GM18907 (cell line): ENCODE results near the gene SLC18A3.

ENCODE experiments used
- ATAC-seq: cut with Tn5 transposase; IDR thresholded peaks from one replicate; pipeline ENCODE4 v1.9.1; 2021; ENCODE audit warnings: mild to moderate bottlenecking, moderate library complexity; ENCODE audit not compliant: unreplicated experiment

Gene SLC18A3

DNA sequence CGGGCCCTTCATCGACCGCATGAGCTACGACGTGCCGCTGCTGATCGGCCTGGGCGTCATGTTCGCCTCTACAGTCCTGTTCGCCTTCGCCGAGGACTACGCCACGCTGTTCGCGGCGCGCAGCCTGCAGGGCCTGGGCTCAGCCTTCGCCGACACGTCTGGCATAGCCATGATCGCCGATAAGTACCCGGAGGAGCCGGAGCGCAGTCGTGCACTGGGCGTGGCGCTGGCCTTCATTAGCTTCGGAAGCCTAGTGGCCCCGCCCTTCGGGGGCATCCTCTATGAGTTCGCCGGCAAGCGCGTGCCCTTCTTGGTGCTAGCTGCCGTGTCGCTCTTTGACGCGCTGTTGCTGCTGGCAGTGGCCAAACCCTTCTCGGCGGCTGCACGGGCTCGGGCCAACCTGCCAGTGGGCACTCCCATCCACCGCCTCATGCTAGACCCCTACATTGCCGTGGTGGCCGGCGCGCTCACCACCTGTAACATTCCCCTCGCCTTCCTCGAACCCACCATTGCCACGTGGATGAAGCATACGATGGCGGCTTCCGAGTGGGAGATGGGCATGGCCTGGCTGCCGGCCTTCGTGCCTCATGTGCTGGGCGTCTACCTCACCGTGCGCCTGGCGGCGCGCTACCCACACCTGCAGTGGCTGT, 1.2 kb downstream of the SLC18A3 start:
- ATAC-seq = no peak

DNA sequence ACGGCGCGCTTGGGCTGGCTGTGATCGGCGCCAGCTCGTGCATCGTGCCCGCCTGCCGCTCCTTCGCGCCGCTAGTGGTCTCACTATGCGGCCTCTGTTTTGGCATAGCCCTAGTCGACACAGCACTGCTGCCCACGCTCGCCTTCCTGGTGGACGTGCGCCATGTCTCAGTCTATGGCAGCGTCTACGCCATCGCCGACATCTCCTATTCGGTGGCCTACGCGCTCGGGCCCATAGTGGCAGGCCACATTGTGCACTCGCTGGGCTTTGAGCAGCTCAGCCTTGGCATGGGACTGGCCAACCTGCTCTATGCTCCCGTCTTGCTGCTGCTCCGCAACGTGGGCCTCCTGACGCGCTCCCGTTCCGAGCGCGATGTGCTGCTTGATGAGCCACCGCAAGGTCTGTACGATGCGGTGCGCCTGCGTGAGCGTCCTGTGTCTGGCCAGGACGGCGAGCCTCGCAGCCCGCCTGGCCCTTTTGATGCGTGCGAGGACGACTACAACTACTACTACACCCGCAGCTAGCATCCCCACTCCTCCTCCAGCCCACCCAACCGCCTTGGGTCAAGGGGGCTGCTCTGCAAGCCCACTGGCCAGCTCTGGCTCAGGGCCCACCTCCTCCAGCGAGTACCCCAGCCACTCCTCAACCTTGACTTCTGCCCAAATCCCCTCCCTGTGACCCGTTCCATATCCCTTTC, 1.9 kb downstream of the SLC18A3 start:
- ATAC-seq = no peak

DNA sequence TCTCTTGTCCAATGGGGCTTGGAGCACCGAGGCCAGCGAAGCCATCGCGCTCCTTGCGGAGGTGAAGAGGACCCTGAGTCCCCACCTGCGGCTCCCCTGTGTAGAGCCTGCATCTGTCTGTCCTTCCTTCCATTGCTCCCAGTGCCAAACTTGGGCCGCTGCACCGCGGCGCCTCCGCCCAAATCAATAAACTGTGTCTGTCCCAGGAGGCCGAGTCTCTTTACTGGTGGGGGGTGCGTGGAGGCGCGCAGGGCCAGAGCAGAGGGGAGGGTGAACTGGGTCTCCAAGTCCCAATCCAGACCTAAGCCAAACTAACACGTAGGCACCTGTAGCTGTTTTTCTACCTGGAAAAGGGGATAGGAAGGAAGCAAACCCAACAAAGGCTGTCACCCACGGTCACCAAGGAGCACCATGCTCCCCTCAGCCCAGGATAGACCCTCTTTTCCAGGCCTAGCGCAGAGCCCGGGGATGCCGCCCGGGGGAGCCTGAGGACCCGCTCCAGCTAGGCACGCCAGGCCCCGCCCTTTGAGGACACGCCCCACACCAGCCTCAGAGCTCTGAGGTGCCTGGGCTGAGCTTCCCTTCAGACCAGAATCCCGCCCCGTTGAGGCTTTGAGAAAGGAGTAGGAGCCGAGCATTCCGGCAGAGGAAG, 2.5 kb downstream of the SLC18A3 start:
- ATAC-seq = no peak

DNA sequence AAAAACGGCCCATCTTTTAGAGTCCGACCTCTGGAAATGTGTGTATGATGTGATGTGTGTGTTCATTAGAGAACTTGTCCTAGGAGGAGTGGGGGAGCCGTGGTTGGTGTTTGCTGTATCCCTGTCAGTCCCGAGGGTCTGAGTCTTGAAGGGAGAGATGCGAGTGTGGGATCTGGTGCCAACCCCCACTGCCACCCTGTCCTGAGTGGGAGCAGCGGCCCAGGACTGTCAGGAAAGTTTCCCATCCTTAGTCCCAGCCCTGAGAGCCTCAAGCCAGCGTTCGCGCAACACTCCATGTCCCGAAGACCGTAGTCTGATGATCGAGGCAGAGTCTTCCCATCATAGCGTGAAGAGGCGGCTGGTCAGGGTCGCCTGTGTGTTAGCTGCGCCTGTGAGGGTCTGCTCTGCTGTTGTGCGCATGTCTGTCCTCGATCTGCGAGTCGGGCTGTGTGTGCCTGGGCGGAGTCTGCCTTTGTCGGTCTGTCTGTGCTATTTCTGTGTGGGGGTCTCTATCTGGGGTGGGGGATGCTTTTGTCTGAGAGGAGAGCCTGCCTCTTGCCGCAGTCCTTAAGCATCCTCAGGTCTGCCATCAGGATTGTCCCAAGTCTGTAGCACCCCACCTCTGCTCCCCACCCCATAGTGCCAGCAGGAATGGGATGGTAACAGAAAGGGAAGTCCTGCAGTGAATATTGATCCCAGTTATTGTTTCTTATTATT, 3.2 kb downstream of the SLC18A3 start:
- no peak for ATAC-seq

DNA sequence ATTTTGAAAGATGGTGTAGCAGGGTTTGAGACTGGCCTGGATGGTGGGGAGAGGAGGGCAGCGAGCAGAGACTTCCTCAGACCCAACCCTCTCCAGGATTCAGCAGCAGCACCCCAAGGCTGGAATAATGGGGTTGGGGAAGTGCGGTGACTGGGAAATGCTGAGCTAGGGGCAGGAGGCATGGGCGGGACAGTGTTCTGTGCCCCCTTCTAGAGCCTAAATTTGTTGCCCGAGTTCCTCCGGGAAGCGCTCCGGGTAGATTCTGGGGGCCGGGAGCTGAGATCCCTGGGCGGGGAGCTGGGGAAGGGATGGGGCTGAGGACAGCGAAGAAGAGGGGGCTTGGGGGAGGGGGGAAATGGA, 3.8 kb downstream of the SLC18A3 start, which contains the start of gene CHAT:
Gene CHAT, plus strand, starts transcription at position 156 of the 360 bp plus-strand sequence. Its CDS starts 153 bp downstream, at position 309.
- no peak for ATAC-seq

DNA sequence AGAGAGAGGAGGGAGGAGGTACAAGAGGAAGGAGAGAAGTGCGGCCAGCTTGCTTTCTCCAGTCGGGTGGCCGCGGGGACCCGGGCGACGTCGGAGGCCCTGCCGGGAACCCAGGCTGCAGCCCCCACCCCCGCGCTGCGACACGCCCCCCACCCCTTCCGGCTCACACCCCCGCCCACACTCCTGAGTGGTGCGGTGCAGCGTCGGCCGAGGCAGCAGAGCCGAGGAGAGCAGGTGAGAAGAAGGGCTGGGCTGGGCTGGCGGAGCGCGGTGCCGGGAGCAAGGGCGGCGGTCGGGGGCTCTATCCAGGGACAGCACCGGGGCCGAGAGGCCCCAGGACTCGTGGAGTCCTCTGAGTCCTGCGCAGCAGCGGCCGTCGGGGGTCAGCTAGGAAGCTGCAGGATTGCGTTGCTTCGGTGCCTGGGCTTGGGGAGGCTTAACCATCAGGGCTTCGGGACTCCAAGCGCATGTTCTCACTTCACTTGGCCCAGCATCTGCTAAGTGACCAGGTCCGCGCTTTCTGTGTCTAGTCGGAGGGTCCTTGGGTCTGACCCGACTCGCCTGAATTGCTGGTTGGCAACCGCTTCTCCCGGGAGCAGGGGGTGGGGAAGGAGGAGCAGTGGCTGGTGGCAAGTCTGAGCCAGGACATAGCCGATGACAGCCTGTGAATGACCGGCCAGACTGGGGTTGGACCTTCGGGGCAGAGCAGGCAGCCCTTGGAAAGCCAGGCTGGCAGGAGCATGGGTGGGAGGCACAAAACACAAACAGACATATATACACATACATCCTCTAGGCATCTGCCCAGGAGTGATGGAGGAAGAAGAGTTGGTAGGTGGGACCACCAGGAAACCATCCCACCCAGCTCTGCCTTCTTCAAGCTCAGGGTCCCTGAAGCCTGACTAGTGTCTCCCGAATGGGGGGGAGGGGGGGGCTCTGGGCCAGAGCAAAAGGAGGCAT, 4.4 kb downstream of the SLC18A3 start:
- ATAC-seq = no peak

DNA sequence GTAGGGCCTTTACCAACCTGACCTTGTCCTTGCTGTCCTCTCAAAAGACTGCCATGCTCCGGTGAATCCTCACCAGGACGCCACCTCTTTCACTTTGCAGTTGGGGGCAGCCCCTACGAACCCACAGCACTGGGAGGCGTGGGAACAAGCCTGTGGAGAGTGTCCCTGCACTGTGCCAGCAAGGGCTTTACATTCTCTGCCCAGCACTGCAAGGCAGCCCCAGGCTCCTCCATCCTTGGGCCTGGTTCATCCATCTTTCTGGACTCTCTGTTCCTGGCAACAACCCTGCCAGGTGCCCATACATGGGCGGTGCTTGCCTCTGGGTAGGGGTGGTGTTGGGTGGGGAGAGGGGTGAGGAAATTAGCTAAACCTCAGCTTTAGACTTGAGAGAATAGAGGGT, 5.1 kb downstream of the SLC18A3 start:
- ATAC-seq = no peak

DNA sequence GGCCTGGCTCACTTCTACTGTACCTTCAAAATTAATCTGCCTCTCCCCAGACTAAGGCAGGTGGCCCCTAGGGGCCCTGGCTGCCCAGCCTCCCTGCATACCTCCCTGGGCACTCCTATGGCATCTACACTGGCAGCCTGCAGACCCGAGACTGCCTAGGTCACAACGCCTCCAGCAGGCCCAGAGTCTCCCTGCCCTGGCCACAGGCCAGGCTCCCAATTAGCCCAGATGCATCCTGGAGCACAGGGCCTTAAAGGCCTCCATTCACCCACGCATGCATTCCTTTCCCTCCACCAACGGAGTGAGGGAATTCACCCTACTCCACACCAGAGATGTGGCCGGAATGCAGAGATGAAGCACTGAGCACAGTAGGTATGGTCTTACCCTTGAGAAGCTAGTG, 5.6 kb downstream of the SLC18A3 start:
- no peak for ATAC-seq

DNA sequence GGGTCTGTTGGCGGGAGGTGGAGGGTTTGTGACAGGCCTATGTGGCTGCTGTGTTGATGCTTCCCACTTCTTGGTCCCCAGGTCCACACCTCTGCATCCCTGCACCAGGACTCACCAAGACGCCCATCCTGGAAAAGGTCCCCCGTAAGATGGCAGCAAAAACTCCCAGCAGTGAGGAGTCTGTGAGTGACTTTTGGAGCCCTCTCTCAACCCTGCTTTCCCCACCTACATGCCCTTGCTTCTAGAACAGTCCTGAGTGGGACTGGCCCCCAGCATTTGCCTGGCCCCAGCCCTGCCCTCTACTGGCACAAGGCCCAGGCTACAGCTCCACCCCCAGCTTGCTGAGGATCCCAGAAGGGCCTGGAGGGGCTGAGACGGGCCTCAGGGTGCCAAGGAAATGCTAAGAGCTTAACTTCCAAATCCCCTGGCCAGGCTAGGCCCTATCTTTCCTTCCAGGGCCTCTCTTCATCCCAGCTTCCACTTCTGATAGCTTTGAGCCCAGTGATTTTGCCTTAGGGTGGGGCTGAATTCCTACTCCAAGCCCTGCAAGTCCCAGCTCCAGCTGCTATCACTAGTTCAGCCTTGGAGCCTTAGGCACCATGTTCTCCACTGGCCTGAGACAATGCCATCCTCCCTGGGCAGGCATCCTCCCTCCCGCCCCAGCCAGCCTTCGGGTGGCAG, 6.5 kb downstream of the SLC18A3 start:
- ATAC-seq = no peak

DNA sequence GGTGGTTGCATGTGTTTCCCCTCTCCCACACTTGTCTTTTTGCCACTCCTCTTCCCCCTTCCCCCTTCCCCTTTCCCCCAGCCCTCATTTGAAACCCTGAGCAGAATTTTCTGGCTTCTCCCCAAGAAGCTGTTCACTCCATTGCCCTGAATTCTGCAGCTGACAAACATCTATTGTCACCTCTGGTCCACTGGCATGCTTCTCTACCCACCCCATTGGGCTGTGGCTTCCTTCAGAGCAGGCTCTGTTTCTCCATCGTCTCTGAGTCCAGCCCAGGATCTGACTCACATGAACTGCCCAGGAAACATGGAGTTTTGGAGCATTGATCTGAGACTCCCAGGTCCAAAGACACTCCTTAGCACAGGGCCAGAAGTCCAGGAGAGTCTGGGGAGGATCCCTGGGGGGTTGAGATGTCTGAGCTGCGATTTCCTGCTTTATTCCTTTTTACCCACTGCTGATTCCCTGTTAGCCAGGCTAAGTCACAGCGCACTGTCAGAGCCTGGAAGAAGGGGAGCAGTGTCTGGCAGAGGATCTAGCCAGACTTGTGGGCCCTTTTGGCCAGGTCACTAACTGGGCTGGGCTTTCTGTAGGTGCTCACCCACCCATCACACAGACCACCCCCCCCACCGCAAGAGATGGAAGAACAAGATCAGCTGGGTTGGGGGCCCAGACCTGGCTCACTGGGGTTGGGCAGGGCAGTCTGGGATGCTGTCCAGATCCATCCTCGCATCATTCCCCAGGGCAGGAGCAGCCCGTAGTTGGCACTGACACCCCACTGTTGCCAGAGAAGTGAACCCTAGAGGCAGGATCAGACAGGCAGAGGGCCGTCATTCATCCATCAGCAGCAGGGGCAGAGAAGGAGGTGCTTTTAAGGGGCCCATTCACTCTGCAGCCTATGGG, 7.3 kb downstream of the SLC18A3 start:
- no peak for ATAC-seq

DNA sequence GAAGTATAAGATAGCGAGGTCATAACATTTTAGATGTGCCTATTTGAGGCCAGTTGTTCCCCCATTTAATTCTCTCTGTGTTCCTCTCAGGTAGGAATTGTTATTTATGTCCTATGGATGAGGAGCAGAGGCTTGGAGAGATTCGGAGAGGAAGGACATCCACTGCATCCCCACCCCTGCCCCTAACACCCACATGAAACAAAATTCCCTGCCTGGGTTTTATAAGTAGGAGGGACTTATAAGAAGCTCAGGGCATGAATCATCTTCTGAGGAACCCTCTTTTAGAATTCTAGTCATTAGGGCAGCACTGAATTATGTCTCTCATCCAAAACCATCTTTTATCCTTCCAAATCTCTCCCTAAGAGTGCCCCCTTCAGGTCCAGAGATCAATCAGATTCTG, 8.7 kb downstream of the SLC18A3 start:
- no peak for ATAC-seq

DNA sequence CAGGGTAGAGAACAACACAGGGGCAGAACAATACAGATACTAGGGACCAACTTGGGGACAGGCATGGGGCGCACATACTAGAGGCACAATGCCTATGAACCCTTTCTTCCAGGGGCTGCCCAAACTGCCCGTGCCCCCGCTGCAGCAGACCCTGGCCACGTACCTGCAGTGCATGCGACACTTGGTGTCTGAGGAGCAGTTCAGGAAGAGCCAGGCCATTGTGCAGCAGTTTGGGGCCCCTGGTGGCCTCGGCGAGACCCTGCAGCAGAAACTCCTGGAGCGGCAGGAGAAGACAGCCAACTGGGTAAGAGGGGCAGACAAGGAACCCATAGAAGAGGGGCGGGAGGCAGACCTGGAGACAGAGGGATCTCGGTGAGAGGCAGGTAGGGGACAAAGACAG, 9.5 kb downstream of the SLC18A3 start:
- no peak for ATAC-seq

DNA sequence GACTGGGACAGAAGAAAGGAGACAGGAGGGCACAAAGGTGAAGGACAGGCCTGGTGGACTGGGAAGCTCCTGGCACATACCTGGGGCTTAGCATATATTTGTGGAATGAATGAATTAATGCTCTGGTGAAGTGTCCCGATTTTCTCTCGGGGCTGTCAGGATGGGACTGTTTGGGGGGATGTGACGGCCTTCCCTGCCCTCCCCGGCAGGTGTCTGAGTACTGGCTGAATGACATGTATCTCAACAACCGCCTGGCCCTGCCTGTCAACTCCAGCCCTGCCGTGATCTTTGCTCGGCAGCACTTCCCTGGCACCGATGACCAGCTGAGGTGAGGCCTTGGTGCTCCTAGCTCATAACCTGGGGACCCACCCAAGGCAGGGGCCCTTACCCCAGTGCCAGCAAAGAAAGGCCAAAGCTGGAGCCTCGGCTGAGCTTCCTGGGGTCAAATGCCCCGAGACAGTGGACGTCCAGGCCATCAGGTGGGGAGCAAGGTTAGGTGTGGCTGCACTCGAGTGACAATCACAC, 10.2 kb downstream of the SLC18A3 start:
- no peak for ATAC-seq

DNA sequence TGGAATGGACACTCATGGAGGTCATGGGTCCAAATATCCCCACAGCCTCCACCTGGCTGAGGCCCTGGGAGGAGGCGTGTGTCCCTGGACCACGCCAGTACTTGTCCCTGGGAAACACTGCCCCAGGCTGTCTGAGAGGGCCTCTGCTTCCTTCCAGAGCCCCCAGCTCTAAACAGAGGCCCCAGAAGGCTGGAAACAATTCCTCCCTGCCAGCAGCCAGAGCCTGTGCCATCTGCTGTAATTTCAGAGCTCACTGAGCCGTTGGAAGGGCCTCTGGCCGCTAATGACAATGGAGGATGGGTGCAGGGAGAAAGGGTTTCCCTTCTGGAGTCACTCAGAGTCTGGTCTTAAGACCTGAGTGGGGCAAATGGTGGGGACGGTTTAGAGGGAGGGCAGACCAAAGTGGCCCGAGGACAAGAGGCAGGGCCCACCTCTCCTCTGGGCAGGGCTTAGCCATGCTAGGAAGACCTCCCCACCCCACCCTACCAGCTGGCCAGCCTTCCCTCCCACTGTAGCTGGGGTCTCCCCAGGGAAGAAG, 10.8 kb downstream of the SLC18A3 start:
- ATAC-seq = no peak

DNA sequence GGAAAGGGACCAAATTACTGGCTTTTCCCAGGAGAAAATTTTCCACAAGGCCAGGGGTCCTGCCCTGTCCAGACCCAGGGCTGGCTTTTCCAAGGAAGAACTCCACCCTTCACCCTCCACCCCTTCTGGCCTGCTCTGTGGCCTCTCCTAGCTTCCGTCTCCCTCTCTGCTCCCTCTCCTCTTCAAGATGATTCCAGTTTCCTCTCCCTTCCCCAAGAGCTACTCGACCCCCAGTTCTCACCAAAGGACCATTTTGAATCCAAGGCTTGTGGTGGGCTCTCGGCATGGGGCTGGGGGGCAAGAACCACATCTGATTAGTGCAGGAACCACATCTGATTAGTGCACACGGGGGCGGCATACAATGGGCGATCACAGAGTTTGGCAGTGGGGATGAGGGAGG, 11.5 kb downstream of the SLC18A3 start:
- no peak for ATAC-seq

DNA sequence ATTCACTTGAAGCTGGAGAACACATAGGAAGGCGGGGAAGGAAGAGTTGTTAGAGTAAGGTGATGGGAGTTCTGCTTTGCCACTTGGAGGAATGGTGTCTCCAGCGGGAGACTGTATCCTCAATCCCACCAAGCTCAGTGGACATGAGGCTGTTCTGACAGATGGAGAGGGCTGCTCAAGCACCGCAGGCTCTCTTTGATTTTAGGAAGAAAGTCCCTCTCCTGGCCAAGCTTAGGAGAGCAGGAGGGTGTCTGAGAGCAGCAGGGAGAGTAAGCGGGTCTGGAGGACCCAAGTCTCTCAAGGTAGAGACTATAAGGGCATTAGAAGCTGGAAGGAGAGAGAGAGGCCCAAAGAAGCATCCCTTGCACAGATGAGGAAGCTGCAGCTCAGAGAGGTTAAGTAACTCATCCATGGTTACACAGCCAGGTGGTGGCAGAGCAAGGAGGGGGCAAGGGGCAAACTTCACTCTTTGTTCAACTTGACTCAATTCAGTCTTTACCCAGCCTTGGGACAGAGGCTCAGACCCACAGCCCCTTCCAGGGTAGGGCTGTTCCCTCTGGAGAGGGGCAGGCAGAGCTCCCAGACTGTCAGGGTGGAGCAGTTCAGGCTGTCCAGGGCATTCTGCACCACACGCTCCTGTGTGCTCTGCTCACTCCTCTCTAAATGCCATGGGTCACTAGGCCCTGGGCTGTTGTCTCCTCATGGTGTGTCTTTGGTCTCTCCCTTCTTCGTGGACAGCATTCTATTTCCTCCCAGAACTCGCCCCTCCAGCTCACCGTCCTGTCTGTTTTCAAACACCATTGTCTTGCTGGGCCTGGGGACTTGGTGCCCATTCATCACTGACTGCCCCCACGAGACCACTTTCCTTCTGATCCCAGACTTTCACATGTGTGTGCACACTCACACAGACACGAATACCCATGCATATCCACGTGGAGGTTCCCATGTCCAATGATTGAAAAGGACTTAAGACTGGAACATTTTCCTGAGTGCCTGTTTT, 12.6 kb downstream of the SLC18A3 start:
- no peak for ATAC-seq

DNA sequence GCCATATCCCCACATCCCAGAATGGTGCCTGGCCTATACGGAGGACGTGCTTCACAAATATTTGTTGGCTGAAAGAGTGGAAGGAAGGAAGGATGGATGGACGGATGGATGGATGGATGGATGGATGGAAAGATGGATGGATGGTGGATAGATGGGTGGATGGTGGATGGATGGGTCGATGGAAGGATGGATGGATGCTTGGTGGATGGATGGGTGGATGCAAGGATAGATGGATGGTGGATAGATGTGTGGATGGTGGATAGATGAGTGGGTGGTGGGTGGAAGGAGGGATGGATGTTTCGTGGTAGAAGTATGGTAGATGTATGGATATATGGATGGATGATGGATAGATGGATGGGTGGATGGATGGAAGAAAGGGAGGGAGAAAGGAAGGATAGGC, 14.5 kb downstream of the SLC18A3 start:
- no peak for ATAC-seq
